ENCODE results near the gene ERICH6. TPM values are rescaled to one million over a fixed set of nuclear protein-coding genes. Genes with fewer than 3 reads are reported as not detected.
"Not testable (repeated sequence)": the region's sequence is repeated elsewhere in the genome, so short reads cannot be mapped to it uniquely, and the experiment has no call there.

The ERICH6 gene
- total RNA-seq, 2 donors from 2014 or later: 0.39 TPM; not detected in 1

- DNase-seq (no peak), ATAC-seq (no peak)
- intact Hi-C loops (cut with DNase I): no loop called here
Observed at GRCh38 chr3:150631515-150632221, 72.1 kb downstream of the ERICH6 start.

- no peak for DNase-seq
- intact Hi-C loops (cut with DNase I): no loop called here
- ATAC-seq: no peak
Observed at GRCh38 chr3:150627557-150627956, 76.2 kb downstream of the ERICH6 start.

GRCh38 chr3:150626148-150626930 lies 77.4 kb downstream of the ERICH6 start:
- DNase-seq (no peak), ATAC-seq (no peak)
- intact Hi-C loops (cut with DNase I): no loop called here

GRCh38 chr3:150623945-150624344 lies 79.8 kb downstream of the ERICH6 start:
- ATAC-seq: no peak
- DNase-seq: no peak
- intact Hi-C loops (cut with DNase I): no loop called here

- intact Hi-C loops (cut with DNase I); DNase-seq; ATAC-seq: not testable (repeated sequence)
Observed at GRCh38 chr3:150622955-150623354, 80.8 kb downstream of the ERICH6 start.

- intact Hi-C loops (cut with DNase I): no loop called here
- no peak for DNase-seq
- ATAC-seq: no peak
Observed at GRCh38 chr3:150620002-150620689, 83.6 kb downstream of the ERICH6 start.

- no peak for DNase-seq
- intact Hi-C loops (cut with DNase I): no loop called here
- no peak for ATAC-seq
Observed at GRCh38 chr3:150613709-150614480, 89.8 kb downstream of the ERICH6 start.

GRCh38 chr3:150613034-150613433 lies 90.7 kb downstream of the ERICH6 start:
- no peak for DNase-seq
- ATAC-seq: no peak
- intact Hi-C loops (cut with DNase I): no loop called here

- ATAC-seq: no peak
- DNase-seq: no peak
- intact Hi-C loops (cut with DNase I): no loop called here
Observed at GRCh38 chr3:150612494-150612893, 91.2 kb downstream of the ERICH6 start.

GRCh38 chr3:150611666-150612065 lies 92.1 kb downstream of the ERICH6 start:
- ATAC-seq: no peak
- intact Hi-C loops (cut with DNase I): no loop called here
- DNase-seq: no peak

- intact Hi-C loops (cut with DNase I): no loop called here
- no peak for DNase-seq
- no peak for ATAC-seq
Observed at GRCh38 chr3:150610785-150611184, 92.9 kb downstream of the ERICH6 start.

- DNase-seq: no peak
- intact Hi-C loops (cut with DNase I): loop anchor here in 1 of 2 donors (10.0 kb wide), 1 partner anchor 205 kb away; the partner anchor contains the start of gene TSC22D2
- ATAC-seq: no peak
Observed at GRCh38 chr3:150609988-150610387, 93.7 kb downstream of the ERICH6 start.

Other genes with a start within 250 kb of the ERICH6 start
- gene SERP1, start 157.4 kb downstream of the ERICH6 start, total RNA-seq: 10 to 100 TPM; 42.4 to 47.2 TPM
- 10 to 100 TPM; 54.5 to 76.6 TPM for gene EIF2A, start 157.1 kb downstream of the ERICH6 start, total RNA-seq
- 100 to 1,000 TPM in 1 of 2 donors, 10 to 100 TPM in 1; 86.2 to 106 TPM for gene SELENOT, start 100.6 kb downstream of the ERICH6 start, total RNA-seq
- 10 to 100 TPM; 14.7 to 16.4 TPM for gene SIAH2, start 59.2 kb upstream of the ERICH6 start, total RNA-seq
- not detected for gene MINDY4B, start 201.5 kb upstream of the ERICH6 start, total RNA-seq

All from left cardiac atrium (tissue), 4 donors.